Lung (tissue), 12 donors: ENCODE data around the gene LAMC2. TPM values are rescaled to one million over a fixed set of nuclear protein-coding genes. Genes with fewer than 3 reads are reported as not detected.

ENCODE experiments used
- ATAC-seq: fragments of 200-7000 bp; cut with Tn5 transposase; one replicate; pipeline ENCODE4 v1.9.1; 2020; ENCODE audit warnings: moderate number of reproducible peaks; ENCODE audit not compliant: insufficient read depth, low FRiP score
- DNase-seq, 3 donors: peaks; one replicate each; pipeline ENCODE4 v3.0.0-alpha.2; 2013 to 2017
- H3K27ac ChIP-seq, 2 donors: one replicate each; pipeline ENCODE4 v1.5.1; 2013; ENCODE audit warnings: mild to moderate bottlenecking in 2 of 2, moderate library complexity in 2 of 2, control low read depth in 1 of 2, inconsistent platforms in 1 of 2, low read depth in 1 of 2, low read length in 1 of 2
- H3K27me3 ChIP-seq, 3 donors: one replicate each; pipeline ENCODE4 v1.5.1; 2013; ENCODE audit warnings: low read length in 2 of 3; ENCODE audit not compliant: control insufficient read depth in 3 of 3, insufficient read depth in 3 of 3
- H3K36me3 ChIP-seq, 4 donors: one replicate each; pipeline ENCODE4 v1.5.1; 2013; ENCODE audit warnings: low read length in 4 of 4, mild to moderate bottlenecking in 1 of 4, moderate library complexity in 1 of 4; ENCODE audit not compliant: control insufficient read depth in 4 of 4, insufficient read depth in 4 of 4
- H3K4me1 ChIP-seq, 5 donors: one replicate each; pipeline ENCODE4 v1.5.1; 2013; ENCODE audit warnings: low read length in 5 of 5, mild to moderate bottlenecking in 2 of 5, moderate library complexity in 1 of 5; ENCODE audit not compliant: control insufficient read depth in 5 of 5, insufficient read depth in 5 of 5
- H3K4me3 ChIP-seq: one replicate; pipeline ENCODE4 v1.5.1; 2013; ENCODE audit warnings: mild to moderate bottlenecking, control low read depth, moderate library complexity
- H3K9ac ChIP-seq, 2 donors: one replicate each; pipeline ENCODE4 v1.5.1; 2013; ENCODE audit warnings: low read length in 2 of 2, control low read depth in 1 of 2; ENCODE audit not compliant: insufficient read depth in 1 of 2
- H3K9me3 ChIP-seq, 4 donors: one replicate each; pipeline ENCODE4 v1.5.1; 2013; ENCODE audit warnings: low read length in 3 of 4, mild to moderate bottlenecking in 1 of 4, moderate library complexity in 1 of 4; ENCODE audit not compliant: control insufficient read depth in 4 of 4, insufficient read depth in 3 of 4
- CTCF ChIP-seq: IDR thresholded peaks from 2 replicates; pipeline ENCODE4 v1.5.1; 2012; ENCODE audit warnings: mild to moderate bottlenecking; ENCODE audit errors: control extremely low read depth, extremely low read depth
- WGBS, 2 donors: extraction: QIAGEN DNeasy Blood & Tissue Kit; methylation state at CpG; one replicate each; pipeline ENCODE4 v1.1.7; 2013; 5-methylcytosine and 5-hydroxymethylcytosine counted together
- polyA plus RNA-seq, 2 donors: library from polyadenylated mRNA; stranded (reverse); fragments of 200-250 nt; gene quantifications; one replicate each; pipeline ENCODE4 v1.2.1, GENCODE V29; 2013
- total RNA-seq, 2 donors: library from RNA; depleted of rRNA in 1 of 2; stranded (reverse); fragments of >200 nt in 1 of 2; gene quantifications; one replicate each; pipeline ENCODE4 v1.2.1, GENCODE V29; 2014 to 2021
- donor health status: control.
- donor health status: control.
- donor health status: Bipolar disorder and iron deficiency.
- donor health status: healthy.
- donor health status: DM: yes; HTN: yes; CAD: no.

Gene LAMC2
- total and polyA plus RNA-seq, 4 donors: 13.7 to 63.1 (median 40.3) TPM

- ATAC-seq (no peak), DNase-seq (no peak)
- Histone ChIP-seq H3K27me3 (no peaks in the 10 kb centered on the region), H3K27ac (no peak overlapping the region), H3K36me3 (no peaks in the 10 kb centered on the region), H3K9me3 (no peaks in the 10 kb centered on the region), H3K4me1 (no peaks in the 10 kb centered on the region), H3K9ac (no peak overlapping the region), H3K4me3 (no peak overlapping the region)
- no peak for TF ChIP-seq CTCF
- WGBS, 2 donors: 74 to 91% methylated on average over 3 of the region's 3 CpGs
These were observed 22.7 kb upstream of the LAMC2 start for GRCh38 chr1:183163316-183163715.

- Histone ChIP-seq H3K4me3 (no peak overlapping the region), H3K9ac (no peak overlapping the region), H3K27ac (no peak overlapping the region), H3K27me3 (no peaks in the 10 kb centered on the region), H3K9me3 (no peaks in the 10 kb centered on the region), H3K36me3 (no peaks in the 10 kb centered on the region), H3K4me1 (no peaks in the 10 kb centered on the region)
- DNase-seq (no peak), ATAC-seq (no peak)
- WGBS, 2 donors: 85 to 93% methylated on average over 1 of the region's 1 CpG
- no peak for TF ChIP-seq CTCF
These were observed 21.7 kb upstream of the LAMC2 start for GRCh38 chr1:183164340-183164739.

- no peak for TF ChIP-seq CTCF
- Histone ChIP-seq H3K4me1 (no peaks in the 10 kb centered on the region), H3K27ac (no peak overlapping the region), H3K9me3 (no peaks in the 10 kb centered on the region), H3K9ac (no peak overlapping the region), H3K27me3 (no peaks in the 10 kb centered on the region), H3K4me3 (no peak overlapping the region), H3K36me3 (no peaks in the 10 kb centered on the region)
- ATAC-seq: no peak
- DNase-seq: no peak
- 96% methylated on average over 4 of the region's 4 CpGs for WGBS, 2 donors
These were observed 21.1 kb upstream of the LAMC2 start for GRCh38 chr1:183164963-183165362.

GRCh38 chr1:183165456-183165855 lies 20.6 kb upstream of the LAMC2 start:
- Histone ChIP-seq H3K9ac (no peak overlapping the region), H3K27me3 (no peaks in the 10 kb centered on the region), H3K27ac (no peak overlapping the region), H3K36me3 (no peaks in the 10 kb centered on the region), H3K4me1 (no peaks in the 10 kb centered on the region), H3K9me3 (no peaks in the 10 kb centered on the region), H3K4me3 (no peak overlapping the region)
- no peak for DNase-seq
- 90 to 92% methylated on average over 2 of the region's 2 CpGs for WGBS, 2 donors
- no peak for TF ChIP-seq CTCF
- ATAC-seq: no peak
